ENCODE results near the gene SH3RF3.

GRCh38 chr2:109135359-109136197 lies 6.6 kb downstream of the SH3RF3 start:
- TF ChIP-seq, protein P1, sequence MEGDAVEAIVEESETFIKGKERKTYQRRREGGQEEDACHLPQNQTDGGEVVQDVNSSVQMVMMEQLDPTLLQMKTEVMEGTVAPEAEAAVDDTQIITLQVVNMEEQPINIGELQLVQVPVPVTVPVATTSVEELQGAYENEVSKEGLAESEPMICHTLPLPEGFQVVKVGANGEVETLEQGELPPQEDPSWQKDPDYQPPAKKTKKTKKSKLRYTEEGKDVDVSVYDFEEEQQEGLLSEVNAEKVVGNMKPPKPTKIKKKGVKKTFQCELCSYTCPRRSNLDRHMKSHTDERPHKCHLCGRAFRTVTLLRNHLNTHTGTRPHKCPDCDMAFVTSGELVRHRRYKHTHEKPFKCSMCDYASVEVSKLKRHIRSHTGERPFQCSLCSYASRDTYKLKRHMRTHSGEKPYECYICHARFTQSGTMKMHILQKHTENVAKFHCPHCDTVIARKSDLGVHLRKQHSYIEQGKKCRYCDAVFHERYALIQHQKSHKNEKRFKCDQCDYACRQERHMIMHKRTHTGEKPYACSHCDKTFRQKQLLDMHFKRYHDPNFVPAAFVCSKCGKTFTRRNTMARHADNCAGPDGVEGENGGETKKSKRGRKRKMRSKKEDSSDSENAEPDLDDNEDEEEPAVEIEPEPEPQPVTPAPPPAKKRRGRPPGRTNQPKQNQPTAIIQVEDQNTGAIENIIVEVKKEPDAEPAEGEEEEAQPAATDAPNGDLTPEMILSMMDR (IDR thresholded peaks at IDR 0.05) = no peak
- TF ChIP-seq TCF12 (IDR thresholded peaks at IDR 0.05) (no peak), SIN3A (IDR thresholded peaks at IDR 0.05; ENCODE audit: borderline replicate concordance, low read depth, low read length) (no peak), REST (IDR thresholded peaks at IDR 0.05; ENCODE audit: low read depth, low read length) (no peak), FOXM1 (IDR thresholded peaks at IDR 0.05; ENCODE audit: low read depth) (no peak), RXRA (IDR thresholded peaks at IDR 0.05; ENCODE audit: borderline replicate concordance, low read depth) (no peak), TEAD4 (IDR thresholded peaks at IDR 0.05; ENCODE audit: borderline replicate concordance, insufficient read depth) (no peak), TAF1 (IDR thresholded peaks at IDR 0.05; ENCODE audit: borderline replicate concordance, low read depth, low read length) (no peak), YY1 (IDR thresholded peaks at IDR 0.05; ENCODE audit: low read depth) (no peak), CHD2 (IDR thresholded peaks at IDR 0.05; ENCODE audit: low read length, partially characterized antibody) (no peak), SMC3 (IDR thresholded peaks at IDR 0.05; ENCODE audit: low read depth, low read length) (no peak)

Measured in SK-N-SH (cell line).